Peyer's patch (tissue), 4 donors: ENCODE measurements around the gene TRAPPC2L.

ENCODE experiments used
- POLR2A ChIP-seq, 2 donors: fragments of 450-650 bp; IDR thresholded peaks; one replicate each; pipeline ENCODE4 v1.5.1; 2017; ENCODE audit warnings: antibody characterized with exemption in 2 of 2, mild to moderate bottlenecking in 2 of 2, moderate library complexity in 2 of 2
- TF ChIP-seq, protein P1 (sequence below), 6 experiments: fragments of 450-650 bp in 4 of 6; fragments of 200-600 bp in 2 of 6; sonication (generic) in 1 of 6; IDR thresholded peaks; one replicate each; pipeline ENCODE4 v1.5.1; 2017 to 2019; ENCODE audit warnings: antibody characterized with exemption in 6 of 6, mild to moderate bottlenecking in 3 of 6, moderate library complexity in 1 of 6

- TF ChIP-seq, protein P1, sequence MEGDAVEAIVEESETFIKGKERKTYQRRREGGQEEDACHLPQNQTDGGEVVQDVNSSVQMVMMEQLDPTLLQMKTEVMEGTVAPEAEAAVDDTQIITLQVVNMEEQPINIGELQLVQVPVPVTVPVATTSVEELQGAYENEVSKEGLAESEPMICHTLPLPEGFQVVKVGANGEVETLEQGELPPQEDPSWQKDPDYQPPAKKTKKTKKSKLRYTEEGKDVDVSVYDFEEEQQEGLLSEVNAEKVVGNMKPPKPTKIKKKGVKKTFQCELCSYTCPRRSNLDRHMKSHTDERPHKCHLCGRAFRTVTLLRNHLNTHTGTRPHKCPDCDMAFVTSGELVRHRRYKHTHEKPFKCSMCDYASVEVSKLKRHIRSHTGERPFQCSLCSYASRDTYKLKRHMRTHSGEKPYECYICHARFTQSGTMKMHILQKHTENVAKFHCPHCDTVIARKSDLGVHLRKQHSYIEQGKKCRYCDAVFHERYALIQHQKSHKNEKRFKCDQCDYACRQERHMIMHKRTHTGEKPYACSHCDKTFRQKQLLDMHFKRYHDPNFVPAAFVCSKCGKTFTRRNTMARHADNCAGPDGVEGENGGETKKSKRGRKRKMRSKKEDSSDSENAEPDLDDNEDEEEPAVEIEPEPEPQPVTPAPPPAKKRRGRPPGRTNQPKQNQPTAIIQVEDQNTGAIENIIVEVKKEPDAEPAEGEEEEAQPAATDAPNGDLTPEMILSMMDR (IDR thresholded peaks at IDR 0.05) = no peak
- no peak for TF ChIP-seq POLR2A (IDR thresholded peaks at IDR 0.05)
Measured at GRCh38 chr16:88897696-88898425, 40.9 kb downstream of the TRAPPC2L start.
